DMS114 treated with DMSO at 0.1 percent for 48 hours (cell line): ENCODE results near the gene CLPTM1L.
"Not testable (repeated sequence)": the region's sequence is repeated elsewhere in the genome, so short reads cannot be mapped to it uniquely, and the experiment has no call there.

ENCODE experiments used
- DNase-seq: peaks from one replicate; lab custom pipeline; 2025; ENCODE audit not compliant: unreplicated experiment; lab: John Stamatoyannopoulos, UW

Gene CLPTM1L

DNA sequence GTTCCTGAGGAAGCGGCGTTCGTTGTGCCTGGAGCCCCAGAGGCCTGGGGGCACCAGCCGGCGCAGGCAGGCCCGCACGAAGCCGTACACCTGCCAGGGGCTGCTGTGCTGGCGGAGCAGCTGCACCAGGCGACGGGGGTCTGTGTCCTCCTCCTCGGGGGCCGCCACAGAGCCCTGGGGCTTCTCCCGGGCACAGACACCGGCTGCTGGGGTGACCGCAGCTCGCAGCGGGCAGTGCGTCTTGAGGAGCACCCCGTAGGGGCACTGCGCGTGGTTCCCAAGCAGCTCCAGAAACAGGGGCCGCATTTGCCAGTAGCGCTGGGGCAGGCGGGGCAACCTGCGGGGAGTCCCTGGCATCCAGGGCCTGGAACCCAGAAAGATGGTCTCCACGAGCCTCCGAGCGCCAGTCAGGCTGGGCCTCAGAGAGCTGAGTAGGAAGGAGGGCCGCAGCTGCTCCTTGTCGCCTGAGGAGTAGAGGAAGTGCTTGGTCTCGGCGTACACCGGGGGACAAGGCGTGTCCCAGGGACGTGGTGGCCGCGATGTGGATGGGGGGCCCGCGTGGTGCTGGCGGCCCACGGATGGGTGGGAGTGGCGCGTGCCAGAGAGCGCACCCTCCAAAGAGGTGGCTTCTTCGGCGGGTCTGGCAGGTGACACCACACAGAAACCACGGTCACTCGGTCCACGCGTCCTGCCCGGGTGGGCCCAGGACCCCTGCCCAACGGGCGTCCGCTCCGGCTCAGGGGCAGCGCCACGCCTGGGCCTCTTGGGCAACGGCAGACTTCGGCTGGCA, 51.3 kb downstream of the CLPTM1L start:
- no peak for DNase-seq

DNA sequence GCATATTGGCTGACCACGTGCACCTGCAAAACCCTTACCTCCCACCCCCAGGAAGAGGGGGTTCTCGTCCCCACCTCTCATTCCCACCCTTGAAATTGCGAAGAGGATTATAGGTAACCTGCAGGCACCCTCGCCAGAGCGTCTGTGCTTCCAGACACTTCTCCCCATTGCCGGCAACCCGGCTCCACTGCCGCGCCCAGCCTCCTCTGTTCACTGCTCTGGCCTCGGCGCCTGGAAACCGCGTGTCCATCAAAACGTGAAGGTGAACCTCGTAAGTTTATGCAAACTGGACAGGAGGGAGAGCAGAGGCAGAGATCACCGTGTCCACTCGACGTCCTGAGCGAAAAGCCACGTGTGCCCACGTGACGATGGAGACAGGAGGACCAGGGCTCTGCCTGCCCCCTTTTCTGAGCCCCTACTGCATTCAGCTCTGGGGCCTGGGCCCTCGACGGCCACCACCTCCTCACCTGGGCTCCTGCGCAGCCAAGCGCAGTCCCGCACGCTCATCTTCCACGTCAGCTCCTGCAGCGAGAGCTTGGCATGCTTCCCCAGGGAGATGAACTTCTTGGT, 52.0 kb downstream of the CLPTM1L start:
- no peak for DNase-seq

DNA sequence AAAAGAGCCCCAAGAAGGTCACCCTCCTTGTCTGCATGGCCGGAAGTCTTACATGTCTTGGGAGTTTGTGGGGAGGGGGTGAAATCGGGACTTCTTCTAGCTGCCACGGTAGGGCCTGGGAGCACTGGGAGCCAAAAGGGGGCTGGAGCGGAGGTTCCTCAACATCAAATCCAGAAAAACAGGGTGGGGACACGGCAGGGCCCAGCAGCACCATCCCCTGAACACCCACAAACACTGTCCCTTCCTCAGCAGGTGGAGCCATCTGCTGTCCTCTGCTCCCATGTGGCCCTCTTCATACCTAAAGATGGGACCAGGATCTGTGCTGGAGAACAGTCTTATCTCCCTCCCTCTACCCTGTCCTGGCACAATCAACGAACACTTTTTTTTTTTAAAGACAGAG, 52.8 kb downstream of the CLPTM1L start:
- DNase-seq, result no peak

DNA sequence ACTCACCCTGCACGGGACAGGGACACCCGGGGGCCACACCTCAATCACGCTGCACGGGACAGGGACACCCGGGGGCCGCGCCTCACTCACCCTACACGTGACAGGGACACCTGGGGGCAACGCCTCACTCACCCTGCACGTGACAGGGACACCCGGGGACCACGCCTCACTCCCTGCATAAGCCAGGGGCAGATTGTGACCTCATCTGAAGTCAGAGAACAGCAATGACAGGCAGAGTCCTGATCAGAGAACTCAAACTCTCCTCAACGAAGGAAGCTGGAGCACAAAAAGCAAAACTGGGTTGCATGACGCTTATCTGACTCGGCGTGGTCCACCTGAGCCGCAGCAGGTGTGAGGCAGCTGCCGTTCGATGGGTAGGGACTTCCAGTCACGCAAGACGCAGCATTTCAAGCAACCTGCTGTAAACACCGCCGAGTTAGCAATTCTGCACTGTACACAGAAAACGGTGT, 53.3 kb downstream of the CLPTM1L start:
- no peak for DNase-seq

DNA sequence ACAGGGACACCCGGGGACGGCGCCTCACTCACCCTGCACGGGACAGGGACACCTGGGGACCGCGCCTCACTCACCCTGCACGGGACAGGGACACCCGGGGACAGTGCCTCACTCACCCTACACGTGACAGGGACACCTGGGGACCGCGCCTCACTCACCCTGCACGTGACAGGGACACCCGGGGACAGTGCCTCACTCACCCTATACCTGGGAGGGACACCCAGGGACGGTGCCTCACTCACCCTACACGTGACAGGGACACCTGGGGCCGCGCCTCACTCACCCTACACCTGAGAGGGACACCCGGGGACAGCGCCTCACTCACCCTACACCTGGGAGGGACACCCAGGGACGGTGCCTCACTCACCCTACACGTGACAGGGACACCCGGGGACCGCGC, 53.9 kb downstream of the CLPTM1L start:
- not testable (repeated sequence) for DNase-seq

DNA sequence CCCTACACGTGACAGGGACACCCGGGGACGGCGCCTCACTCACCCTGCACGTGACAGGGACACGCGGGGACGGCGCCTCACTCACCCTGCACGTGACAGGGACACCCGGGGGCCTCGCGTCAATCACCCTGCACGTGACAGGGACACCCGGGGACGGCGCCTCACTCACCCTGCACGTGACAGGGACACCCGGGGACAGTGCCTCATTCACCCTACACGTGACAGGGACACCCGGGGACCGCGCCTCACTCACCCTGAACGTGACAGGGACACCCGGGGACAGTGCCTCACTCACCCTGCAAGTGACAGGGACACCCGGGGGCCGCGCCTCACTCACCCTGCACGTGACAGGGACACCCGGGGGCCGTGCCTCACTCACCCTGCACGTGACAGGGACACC, 55.3 kb downstream of the CLPTM1L start:
- DNase-seq, result not testable (repeated sequence)

DNA sequence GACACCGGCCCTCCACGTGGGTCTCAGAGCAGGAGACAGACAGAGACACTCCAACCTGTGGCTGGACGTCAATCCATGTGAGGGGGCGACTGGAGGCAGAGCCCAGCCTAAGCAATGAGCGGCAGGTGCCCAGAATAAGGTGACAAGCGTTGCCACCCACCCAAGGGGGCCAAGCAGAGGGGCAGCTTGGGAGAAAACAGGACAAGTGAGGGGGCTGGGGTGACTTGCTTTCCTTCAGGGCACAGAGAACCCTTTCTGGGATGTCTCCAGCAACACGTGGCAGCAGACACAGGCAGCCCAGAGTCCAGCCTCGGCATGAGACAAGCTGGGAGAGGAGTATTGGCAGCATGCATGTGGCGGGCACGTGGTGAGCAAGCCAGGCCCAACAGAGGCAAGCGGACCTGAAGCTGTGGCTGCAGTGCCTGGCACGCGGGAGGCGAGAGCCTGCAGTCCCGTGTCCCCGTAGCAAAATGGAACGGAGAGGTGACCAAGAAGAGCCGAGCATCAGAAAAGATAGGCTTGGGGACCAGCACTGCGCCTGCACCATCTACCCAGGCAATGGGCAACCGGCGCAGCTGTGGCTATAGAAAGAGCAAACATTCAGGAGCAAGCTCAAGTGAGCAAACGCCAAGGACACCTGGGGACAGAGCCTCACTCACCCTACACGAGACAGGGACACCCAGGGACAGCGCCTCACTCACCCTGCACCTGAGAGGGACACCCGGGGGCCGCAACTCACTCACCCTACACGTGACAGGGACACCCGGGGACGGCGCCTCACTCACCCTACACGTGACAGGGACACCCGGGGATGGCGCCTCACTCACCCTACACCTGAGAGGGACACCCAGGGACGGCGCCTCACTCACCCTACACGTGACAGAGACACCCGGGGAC, 56.2 kb downstream of the CLPTM1L start:
- DNase-seq, result no peak

DNA sequence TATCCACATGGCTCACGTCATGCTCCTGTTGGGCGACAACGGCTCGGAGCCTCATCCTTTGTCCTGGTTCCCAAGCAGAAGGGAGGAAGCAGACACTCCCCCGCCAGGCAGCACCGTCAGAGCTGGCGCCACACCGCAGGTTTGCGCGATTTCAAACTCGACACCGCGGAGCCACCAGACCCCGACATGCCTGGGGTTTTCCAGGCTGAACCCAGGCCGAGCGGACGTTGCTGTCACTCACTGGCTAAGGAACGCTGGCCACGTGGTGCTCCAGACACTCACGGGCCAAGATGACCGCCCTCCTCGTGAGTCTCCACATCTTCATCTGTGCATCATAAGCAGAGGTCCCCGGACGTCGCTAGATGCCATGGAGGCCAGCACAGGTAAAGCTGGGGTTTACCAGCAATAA, 59.0 kb downstream of the CLPTM1L start:
- no peak for DNase-seq

DNA sequence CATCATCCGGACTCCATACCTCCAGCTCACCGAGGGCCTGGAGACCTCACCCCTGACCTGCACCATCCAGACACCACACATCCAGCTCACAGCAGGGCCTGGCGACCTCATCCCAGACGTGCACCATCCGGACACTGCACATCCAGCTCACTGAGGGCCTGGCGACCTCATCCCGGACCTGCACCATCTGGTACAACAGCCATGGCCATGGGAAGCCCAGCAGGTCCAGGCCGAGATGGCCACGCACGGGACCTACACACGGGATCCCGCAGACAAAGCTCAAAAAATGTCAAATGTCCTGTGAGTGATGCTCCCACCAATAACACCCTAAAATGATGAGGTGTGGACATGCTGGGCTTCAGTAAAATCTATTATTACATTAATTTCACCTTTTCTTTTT, 59.8 kb downstream of the CLPTM1L start:
- DNase-seq, result no peak

DNA sequence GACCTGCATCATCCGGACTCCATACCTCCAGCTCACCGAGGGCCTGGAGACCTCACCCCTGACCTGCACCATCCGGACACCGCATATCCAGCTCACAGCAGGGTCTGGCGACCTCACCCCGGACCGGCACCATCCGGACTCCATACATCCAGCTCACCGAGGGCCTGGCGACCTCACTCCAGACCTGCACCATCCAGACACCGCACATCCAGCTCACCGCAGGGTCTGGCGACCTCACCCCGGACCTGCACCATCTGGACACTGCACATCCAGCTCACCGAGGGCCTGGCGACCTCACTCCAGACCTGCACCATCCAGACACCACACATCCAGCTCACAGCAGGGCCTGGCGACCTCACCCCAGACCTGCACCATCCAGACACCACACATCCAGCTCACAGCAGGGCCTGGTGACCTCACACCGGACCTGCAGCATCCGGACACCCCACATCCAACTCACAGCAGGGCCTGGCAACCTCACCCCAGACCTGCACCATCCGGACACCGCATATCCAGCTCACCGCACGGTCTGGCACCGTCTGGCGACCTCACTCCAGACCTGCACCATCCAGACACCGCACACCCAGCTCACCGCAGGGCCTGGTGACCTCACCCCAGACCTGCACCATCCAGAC, 60.4 kb downstream of the CLPTM1L start:
- not testable (repeated sequence) for DNase-seq

DNA sequence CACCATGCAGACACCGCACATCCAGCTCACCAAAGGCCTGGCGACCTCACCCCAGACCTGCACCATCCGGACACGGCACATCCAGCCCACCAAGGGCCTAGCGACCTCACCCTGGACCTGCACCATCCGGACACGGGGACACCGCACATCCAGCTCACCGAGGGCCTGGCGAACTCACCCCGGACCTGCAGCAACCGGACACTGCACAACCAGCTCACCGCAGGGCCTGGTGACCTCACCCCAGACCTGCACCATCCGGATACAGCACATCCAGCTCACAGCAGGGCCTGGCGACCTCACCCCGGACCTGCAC, 61.2 kb downstream of the CLPTM1L start:
- not testable (repeated sequence) for DNase-seq

DNA sequence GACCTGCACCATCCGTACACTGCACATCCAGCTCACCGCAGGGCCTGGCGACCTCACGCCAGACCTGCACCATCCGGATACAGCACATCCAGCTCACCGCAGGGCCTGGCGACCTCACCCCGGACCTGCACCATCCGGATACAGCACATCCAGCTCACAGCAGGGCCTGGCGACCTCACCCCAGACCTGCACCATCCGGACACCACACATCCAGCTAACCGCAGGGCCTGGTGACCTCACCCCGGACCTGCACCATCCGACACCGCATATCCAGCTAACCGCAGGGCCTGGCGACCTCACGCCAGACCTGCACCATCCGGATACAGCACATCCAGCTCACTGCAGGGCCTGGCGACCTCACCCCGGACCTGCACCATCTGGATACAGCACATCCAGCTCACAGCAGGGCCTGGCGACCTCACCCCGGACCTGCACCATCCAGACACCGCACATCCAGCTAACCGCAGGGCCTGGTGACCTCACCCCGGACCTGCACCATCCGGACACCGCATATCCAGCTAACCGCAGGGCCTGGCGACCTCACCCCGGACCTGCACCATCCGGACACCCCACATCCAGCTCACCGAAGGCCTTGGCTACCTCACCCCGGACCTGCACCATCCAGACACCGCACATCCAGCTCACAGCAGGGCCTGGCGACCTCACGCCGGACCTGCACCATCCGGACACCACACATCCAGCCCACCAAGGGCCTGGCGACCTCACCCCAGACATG, 61.7 kb downstream of the CLPTM1L start:
- not testable (repeated sequence) for DNase-seq

DNA sequence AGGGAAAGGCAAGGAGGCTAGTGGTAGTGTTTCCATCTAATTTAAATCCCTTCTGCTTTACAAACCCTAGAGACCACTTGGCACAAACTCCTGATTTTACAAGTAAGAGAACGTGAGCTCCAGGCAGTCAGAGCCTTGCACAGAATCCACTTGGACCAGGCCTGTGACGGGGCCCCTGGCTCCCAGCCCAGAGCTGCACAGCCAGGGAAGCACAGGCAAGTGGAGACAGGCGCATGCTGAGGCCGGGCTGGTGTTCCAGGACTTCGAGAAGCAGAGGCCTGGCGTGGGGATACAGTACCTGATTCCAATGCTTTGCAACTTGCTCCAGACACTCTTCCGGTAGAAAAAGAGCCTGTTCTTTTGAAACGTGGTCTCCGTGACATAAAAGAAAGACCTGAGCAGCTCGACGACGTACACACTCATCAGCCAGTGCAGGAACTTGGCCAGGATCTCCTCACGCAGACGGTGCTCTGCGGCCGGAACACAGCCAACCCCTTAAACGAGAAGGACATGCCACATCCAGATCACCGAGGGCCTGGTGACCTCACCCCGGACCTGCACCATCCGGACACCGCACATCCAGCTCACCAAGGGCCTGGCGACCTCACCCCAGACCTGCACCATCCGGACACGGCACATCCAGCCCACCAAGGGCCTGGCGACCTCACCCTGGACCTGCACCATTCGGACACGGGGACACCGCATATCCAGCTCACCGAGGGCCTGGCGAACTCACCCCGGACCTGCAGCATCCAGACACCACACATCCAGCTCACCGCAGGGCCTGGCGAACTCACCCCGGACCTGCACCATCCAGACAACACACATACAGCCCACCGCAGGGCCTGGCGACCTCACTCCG, 62.5 kb downstream of the CLPTM1L start:
- no peak for DNase-seq

DNA sequence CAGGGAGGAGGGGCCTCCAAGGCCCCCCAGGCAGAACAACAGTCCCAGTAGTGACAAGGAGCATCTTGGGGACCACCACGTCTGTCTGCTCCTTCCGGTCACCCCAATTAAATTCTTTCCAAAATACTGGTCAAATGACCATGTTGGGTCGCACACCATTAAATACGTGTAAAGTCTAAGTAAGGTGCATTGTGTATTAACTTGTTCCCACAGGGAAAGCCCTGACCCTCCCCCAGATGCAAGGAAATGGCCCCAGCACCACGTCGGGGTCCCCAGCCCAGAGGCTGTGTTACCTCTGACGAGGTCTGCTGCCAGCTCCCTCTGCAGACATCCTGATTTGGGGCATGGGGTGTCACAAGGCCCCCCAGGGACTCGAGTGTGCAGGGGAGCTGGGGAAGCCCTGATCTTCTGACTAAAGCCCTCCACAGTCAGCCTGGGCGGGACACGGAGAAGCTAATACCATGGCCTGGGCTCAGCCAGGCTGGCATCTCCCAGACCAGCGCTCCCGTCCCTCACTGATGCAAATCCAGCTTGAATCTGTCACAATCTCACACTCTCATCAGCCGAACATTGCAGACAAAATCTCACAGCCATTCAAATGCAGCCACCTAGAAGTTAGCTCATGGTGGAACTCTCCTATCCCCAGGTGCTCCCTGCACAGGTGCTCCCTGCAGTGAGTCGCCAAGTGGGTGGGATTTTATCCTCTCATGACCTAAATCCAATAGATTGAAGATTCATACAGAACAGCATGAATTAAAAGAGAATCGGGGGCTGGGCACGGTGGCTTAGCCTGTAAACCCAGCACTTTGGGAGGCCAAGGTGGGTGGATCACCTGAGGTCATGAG, 63.6 kb downstream of the CLPTM1L start:
- no peak for DNase-seq

DNA sequence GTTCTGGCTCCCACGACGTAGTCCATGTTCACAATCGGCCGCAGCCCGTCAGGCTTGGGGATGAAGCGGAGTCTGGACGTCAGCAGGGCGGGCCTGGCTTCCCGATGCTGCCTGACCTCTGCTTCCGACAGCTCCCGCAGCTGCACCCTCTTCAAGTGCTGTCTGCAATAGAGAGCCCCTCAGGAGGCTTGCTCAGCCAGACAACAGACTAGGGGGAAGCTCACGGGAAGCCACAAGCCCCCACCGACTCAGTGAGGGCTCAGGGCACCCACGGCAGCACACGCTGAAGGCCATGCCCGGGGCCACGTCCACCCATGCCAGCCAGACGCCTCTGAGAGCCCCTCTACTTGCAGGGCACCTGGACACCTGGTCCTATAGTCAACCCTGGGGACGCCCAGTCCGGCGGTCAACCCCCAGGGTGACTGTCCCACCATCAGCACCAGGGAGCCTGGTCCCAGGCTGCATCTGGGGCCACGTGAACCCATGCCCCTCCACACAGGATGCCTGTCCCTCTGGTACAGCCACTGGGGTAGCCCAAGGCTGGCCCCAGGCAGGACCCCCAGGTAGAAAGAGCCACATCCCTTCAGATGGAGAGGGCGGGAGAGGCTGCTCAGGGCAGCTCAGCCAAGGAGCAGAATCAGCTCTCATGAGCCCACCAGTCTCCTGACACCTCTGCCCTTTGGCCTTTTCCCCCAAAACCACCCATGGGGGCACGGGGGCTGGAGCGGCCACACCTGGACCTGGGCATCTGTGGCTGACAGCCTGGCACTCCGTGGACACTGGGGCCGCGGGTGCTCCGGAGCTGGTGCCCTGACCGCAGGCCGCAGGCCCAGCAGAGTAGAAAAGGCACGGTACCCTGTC, 64.5 kb downstream of the CLPTM1L start:
- DNase-seq, result no peak

DNA sequence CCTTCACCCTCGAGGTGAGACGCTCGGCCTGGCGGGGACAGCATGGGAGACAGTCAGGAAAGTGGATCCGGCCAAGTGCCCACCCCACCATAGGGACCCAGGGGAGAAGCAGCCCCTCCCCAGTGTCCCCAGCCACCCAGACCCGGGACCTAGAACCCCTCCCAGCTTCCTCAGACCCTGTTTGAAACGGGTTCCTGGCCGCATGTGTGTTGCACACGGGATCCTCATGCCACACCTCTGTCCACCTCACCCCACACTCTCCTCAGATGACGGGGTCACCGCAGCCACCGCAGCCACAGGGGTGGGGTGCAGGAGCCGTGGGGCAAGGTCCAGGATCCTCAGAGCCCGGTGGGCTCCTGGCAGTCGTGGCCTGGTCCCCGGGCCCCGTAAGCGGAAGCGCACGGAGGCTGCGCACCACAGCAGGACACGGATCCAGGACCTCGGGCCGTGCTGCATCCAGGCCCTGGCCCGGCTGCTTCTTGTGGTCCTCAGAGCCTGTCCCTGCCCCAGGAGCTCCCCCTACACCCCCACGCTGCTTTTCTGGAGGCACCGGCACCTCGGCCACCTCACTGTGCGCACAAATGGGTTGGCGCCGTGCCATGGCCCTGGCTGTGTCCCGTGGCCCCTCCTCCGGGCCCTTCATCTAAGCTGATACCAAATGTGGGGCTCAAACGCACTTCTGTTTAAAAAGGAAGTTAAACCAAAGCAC, 65.3 kb downstream of the CLPTM1L start:
- no peak for DNase-seq
